Fibroblast of pulmonary artery (primary cell): ENCODE data around the gene TNFRSF12A.
A peak's percentile ranks its signal among the peaks of the same experiment; 100 is the strongest.

Experiments used
- DNase-seq: peaks from one replicate; pipeline ENCODE4 v3.0.0-alpha.2; 2010; ENCODE audit warnings: low read depth
- H3K4me3 ChIP-seq: replicated peaks from 2 replicates; pipeline ENCODE4 v1.5.1; 2011; ENCODE audit warnings: low read depth, mild to moderate bottlenecking, control low read depth, low read length, moderate library complexity
- CTCF ChIP-seq: IDR thresholded peaks from 2 replicates; pipeline ENCODE4 v1.5.1; 2011; ENCODE audit warnings: mild to moderate bottlenecking, control low read depth, low read length, inconsistent platforms; ENCODE audit errors: missing control alignments

TNFRSF12A gene

GRCh38 chr16:3003582-3004270, 16.4 kb upstream of the TNFRSF12A start:
- no peak overlapping the region for H3K4me3 ChIP-seq
- peak; percentile 21 for TF ChIP-seq CTCF
- peak; percentile 99 for DNase-seq

- no peak overlapping the region for H3K4me3 ChIP-seq
- TF ChIP-seq CTCF, result no peak
- DNase-seq, result no peak
These were observed 15.8 kb upstream of the TNFRSF12A start for GRCh38 chr16:3004319-3004718.

DNA sequence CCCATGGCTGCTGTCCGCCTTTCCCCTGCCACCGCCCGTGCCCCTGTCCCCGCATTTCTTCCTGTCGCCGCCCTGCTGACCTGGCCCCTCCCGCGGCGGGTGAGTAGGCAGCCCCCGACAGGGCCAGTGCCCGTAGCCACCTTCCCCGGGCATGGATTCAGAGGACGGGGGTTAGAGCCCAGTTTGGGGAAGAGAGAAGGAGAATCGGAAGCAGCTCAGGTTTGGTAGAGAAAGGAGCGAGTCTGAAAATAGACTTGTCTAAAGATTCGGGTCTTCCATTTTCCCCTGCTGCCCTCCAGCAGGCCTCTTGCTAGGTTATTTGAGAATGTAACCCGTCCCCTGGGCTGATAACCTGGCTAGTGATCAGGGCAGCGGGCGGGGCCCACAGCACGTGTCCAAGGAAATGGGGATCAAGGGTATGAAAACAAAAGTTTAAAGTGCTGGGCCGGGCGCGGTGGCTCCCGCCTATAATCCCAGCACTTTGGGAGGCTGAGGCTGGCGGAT, 15.3 kb upstream of the TNFRSF12A start:
- DNase-seq, result no peak
- TF ChIP-seq CTCF, result no peak
- no peak overlapping the region for H3K4me3 ChIP-seq

GRCh38 chr16:3007059-3007956, 12.9 kb upstream of the TNFRSF12A start:
- DNase-seq, result no peak
- H3K4me3 ChIP-seq, result no peak overlapping the region
- TF ChIP-seq CTCF, result no peak

DNA sequence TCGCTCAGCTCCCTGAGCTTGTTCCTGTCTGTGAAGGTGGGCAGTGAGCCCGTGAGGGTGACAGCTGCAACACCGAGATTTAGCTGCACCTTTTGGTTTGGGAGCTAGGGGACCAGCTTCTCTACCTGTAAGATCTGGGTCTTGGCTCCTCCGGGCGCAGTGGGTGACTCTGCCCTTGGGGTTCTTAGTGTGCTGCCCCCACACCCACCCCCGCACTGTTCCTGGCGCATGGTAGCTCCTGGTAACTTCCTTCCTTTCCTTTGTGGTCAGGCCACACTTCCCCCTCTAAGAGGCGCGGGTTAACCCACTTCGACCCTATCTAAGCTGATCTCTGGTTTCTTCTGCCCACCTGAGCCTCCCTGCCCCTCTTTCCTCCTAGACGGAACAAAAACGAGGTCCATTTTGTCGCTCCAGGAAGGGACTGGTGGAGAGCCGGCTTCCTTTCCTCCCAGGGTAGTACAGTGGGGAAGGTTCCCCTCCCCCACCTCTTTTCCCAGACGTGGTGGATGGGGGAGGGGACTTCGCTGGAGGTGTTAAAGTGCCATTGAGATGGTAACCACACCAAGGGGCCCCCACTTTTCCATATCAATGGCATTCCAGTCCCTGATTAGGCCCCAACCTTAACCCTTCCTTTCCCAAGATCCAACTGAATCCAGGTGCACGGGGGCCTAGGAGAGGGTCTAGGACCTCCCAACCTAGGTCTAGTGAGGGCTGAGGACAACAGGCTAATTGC, 12.0 kb upstream of the TNFRSF12A start:
- no peak for DNase-seq
- H3K4me3 ChIP-seq, result no peak overlapping the region
- TF ChIP-seq CTCF, result no peak

- no peak overlapping the region for H3K4me3 ChIP-seq
- no peak for TF ChIP-seq CTCF
- no peak for DNase-seq
These were observed 11.5 kb upstream of the TNFRSF12A start for GRCh38 chr16:3008690-3009037.
